D721Med (cell line): ENCODE measurements around the gene ZMYND19.
"Not testable (repeated sequence)": the region's sequence is repeated elsewhere in the genome, so short reads cannot be mapped to it uniquely, and the experiment has no call there.

Experiments
- DNase-seq: peaks from one replicate; pipeline ENCODE4 v3.0.0; 2011; ENCODE audit warnings: low spot score; ENCODE audit not compliant: insufficient read length
- FAIRE-seq: peaks from 2 replicates; lab custom pipeline; 2011; peaks lifted over from hg19 to GRCh38; lab: Jason Lieb, UNC
- TF ChIP-seq, protein P1 (sequence below): IDR thresholded peaks from 2 replicates; pipeline ENCODE4 v1.5.1; 2012; ENCODE audit warnings: mild to moderate bottlenecking, control low read depth; ENCODE audit not compliant: insufficient read depth; ENCODE audit errors: missing control alignments

Gene ZMYND19

DNA sequence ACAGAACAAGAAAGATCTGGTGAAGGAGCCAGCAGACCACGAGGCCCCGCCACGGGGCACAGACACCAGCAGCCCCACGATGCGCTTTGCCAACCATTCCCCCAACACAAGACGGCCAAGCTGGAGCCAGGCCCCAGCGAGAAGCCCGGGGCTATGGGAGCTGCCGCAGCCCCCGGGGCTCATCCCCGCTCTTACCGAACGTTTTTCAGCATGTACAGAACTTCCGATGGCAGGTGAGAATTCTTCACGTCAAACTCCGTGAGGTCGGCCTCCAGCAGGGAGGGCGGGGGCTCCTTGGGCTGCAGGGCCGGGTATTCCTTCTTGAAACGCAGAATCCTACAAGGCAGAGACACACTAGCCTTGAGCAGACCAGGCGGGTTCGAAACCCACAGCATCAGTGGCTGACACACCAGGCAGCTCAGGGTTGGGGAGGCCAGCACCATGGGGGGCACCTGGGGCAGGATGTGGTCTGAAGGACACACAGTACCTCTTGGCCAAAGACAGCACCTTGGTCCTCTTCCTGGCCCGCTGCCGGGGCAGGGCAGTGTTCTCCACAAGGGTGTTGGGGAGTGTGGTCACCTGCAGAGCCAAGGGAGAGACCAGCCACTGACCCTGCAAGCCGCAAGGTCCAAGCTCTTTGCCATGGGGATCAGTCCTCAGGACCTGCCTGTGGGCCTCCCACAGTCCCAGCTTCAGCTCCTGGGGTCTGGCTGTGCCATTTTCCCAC is 46.9 kb downstream of the ZMYND19 start:
- no peak for FAIRE-seq
- no peak for DNase-seq
- TF ChIP-seq, protein P1, sequence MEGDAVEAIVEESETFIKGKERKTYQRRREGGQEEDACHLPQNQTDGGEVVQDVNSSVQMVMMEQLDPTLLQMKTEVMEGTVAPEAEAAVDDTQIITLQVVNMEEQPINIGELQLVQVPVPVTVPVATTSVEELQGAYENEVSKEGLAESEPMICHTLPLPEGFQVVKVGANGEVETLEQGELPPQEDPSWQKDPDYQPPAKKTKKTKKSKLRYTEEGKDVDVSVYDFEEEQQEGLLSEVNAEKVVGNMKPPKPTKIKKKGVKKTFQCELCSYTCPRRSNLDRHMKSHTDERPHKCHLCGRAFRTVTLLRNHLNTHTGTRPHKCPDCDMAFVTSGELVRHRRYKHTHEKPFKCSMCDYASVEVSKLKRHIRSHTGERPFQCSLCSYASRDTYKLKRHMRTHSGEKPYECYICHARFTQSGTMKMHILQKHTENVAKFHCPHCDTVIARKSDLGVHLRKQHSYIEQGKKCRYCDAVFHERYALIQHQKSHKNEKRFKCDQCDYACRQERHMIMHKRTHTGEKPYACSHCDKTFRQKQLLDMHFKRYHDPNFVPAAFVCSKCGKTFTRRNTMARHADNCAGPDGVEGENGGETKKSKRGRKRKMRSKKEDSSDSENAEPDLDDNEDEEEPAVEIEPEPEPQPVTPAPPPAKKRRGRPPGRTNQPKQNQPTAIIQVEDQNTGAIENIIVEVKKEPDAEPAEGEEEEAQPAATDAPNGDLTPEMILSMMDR: no peak

DNA sequence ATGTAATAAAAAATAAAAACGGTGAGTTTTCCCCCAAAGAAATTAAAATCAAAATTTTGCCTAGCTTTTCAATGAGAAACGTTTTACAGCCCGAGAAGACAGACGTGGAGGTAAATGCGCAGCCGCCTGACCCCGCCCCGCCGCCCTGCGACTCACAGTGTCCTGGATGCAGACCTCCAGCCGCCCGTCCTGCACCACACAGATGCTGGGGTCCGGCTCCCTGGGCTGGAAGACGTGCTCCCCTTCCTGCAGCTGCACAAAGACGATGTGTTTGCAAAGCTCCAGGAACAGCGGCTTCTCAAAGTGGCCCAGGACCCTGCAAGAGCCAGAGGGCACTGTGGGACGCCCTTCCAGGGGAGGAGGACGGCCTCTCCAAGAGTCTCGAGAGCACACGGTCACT is 47.8 kb downstream of the ZMYND19 start:
- TF ChIP-seq, protein P1: no peak
- DNase-seq (no peak), FAIRE-seq (no peak)

DNA sequence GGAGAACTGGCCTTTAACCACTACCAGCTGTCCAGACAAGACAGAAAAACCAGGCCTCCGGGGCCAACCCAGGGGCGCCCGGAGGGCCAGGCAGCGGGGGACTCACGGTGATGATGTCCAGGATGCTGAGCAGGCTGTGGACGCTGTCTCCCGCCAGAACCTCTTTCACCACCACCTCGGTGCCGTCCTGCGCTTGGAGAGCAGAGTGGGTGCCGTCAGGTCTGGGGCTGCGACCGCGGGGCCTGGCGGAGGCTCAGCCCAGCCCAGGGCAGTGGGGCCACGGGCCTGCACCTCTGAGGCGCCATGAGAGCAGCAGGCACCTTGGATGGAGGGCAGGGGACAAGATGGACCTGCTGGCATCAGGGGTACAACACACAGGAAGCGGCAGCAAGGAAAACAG is 49.8 kb downstream of the ZMYND19 start:
- DNase-seq (no peak), FAIRE-seq (no peak)
- TF ChIP-seq, protein P1: no peak

DNA sequence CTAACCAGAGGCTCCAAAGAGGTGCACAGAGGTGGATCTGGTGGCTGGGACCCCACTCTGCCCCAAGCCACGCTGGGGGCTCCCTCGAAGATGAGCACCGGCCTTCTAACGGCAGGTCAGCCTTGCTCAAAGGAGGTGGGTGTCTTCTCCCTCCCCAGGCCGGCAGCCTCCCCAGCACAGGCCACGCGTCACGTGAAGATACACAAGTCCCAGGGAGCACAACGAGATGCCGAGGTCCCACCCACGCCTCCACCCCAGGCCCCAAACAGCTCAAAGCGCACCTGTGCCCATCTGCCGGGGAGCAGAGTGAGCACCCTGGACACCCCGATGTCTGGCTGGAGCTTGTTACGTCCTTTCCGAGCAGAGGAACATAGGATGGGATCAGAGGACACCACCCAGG is 52.3 kb downstream of the ZMYND19 start:
- TF ChIP-seq, protein P1: no peak
- no peak for FAIRE-seq
- DNase-seq: no peak

DNA sequence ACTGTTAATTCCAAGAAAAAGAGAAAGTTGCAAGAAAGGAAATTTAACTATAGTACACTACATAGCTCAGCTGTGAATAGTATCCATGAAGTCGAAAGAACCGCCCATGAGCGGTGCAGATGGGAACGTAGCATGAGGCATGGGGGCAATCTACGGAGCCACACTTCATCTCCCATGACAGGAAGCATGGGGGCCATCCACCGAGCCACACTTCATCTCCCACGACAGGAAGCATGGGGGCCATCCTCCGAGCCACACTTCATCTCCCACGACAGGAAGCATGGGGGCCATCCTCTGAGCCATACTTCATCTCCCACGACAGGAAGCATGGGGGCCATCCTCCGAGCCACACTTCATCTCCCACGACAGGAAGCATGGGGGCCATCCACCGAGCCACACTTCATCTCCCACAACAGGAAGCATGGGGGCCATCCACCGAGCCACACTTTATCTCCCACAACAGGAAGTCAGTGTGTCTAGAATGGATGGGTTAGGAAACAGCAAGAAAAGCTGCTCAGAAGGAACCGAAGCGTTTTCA is 53.6 kb downstream of the ZMYND19 start:
- not testable (repeated sequence) for FAIRE-seq, DNase-seq

DNA sequence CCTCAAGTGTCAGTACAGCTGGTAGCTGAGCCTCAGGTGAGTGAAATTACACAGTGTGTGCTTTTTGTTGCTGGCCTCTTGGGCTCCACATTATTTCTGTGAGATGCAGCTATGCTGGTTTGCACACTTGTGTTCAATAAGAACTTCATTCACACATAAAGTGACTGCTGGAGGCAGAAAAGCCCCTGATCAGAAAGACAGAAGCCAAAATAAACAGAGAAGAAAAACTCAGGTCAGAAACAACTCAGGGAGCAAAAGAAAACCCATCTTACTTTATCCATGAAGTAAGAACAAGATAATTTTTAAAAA is 55.2 kb downstream of the ZMYND19 start:
- FAIRE-seq (no peak), DNase-seq (no peak)
- TF ChIP-seq, protein P1: no peak

DNA sequence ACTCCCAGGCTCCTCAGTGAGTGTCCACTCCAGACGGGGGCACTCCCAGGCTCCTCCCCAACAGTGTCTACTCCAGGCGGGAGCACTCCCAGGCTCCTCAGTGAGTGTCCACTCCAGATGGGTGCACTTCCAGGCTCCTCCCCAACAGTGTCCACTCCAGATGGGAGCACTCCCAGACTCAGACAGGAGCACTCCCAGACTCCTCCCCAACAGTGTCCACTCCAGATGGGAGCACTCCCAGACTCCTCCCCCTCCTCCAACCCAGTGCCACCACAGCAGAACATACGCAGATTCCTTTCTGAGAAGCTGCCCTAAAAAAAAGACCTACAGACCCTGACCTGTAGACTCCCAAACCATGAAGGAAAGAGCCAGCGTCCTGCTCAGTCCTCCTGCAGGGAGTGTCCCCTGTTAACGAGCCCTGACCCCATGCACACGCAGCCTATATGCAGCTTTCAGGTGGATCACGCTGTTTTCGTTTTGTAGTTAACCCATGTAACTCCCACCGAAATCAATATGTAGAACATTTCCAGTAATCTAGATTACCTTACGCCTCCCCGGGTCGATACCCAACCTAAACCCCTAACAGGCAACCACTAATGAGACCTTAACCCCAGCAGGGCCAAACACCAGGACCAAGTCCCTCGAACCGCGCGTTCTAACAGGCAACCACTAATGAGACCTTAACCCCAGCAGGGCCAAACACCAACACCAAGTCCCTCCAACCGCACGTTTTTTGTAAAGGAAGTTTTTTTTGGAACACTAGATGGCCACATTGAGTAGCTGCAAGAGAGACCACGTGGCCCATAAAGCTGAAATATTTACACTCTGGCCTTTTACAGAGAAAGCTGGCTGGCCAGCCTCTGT is 55.8 kb downstream of the ZMYND19 start:
- DNase-seq: no peak
- TF ChIP-seq, protein P1: peak; percentile 54
- FAIRE-seq: no peak

DNA sequence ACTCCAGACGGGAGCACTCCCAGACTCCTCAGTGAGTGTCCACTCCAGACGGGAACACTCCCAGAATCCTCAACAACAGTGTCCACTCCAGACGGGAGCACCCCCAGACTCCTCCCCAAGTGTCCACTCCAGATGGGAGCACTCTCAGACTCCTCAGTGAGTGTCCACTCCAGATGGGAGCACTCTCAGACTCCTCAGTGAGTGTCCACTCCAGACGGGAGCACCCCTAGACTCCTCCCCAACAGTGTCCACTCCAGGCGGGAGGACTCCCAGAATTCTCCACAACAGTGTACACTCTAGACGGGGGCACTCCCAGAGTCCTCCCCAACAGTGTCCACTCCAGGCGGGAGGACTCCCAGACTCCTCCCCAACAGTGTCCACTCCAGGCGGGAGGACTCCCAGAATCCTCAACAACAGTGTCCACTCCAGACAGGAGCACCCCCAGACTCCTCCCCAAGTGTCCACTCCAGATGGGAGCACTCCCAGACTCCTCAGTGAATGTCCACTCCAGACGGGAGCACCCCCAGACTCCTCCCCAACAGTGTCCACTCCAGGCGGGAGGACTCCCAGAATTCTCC is 57.3 kb downstream of the ZMYND19 start:
- DNase-seq, FAIRE-seq: not testable (repeated sequence)
